Activated naive CD8-positive, alpha-beta T cell treated with anti-CD3 and anti-CD28 coated beads, Interleukin-2, amount 50 U/mL, for 24 hours (primary cell): Measurements from ENCODE around the gene C12orf56.
A peak's percentile ranks its signal among the peaks of the same experiment; 100 is the strongest.
"Not testable (repeated sequence)": the region's sequence is repeated elsewhere in the genome, so short reads cannot be mapped to it uniquely, and the experiment has no call there.

ENCODE experiments used
- ATAC-seq: fragments of 150-1000 bp; cut with Tn5 transposase; one replicate; pipeline ENCODE4 v1.10.0; 2021
- DNase-seq: peaks from one replicate; pipeline ENCODE4 v3.0.0; 2021
- H3K27ac Mint-ChIP-seq: one replicate; pipeline ENCODE4 v1.8.0; 2021; ENCODE audit warnings: mild to moderate bottlenecking, mixed read lengths
- H3K27me3 Mint-ChIP-seq: one replicate; pipeline ENCODE4 v1.8.0; 2021; ENCODE audit warnings: mixed read lengths
- H3K36me3 Mint-ChIP-seq: one replicate; pipeline ENCODE4 v1.8.0; 2021; ENCODE audit warnings: low read depth, mixed read lengths
- H3K4me1 Mint-ChIP-seq: one replicate; pipeline ENCODE4 v1.8.0; 2021; ENCODE audit warnings: mixed read lengths
- H3K4me3 Mint-ChIP-seq: one replicate; pipeline ENCODE4 v1.8.0; 2021; ENCODE audit warnings: mild to moderate bottlenecking, moderate library complexity, mixed read lengths
- H3K9me3 Mint-ChIP-seq: one replicate; pipeline ENCODE4 v1.8.0; 2021; ENCODE audit warnings: mixed read lengths

C12orf56 gene

DNA sequence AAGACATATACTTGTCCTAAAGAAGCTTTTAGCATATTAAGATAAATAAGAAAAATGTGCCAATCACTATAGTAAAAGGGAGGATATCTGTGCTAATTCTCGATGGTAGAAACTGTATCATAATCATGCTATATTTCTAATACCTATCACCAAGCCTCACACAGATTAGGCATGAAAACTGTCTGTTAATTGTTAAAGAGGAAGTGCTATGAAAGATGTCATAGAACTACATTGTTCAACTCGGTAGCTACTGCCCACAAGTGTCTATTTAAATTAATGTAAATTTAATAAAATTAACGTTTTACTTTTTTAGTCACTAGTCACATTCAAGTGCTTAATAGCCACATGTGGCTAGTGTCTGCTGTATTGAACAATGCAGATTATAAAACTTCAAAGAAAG is 90.9 kb downstream of the C12orf56 start:
- Mint-ChIP-seq H3K4me1 (peaks cover 6% of the 10 kb centered on the region), H3K9me3 (no peaks in the 10 kb centered on the region), H3K36me3 (no peaks in the 10 kb centered on the region), H3K27me3 (peaks cover 15% of the 10 kb centered on the region), H3K4me3 (no peak overlapping the region), H3K27ac (no peak overlapping the region)
- DNase-seq: no peak
- ATAC-seq: no peak

DNA sequence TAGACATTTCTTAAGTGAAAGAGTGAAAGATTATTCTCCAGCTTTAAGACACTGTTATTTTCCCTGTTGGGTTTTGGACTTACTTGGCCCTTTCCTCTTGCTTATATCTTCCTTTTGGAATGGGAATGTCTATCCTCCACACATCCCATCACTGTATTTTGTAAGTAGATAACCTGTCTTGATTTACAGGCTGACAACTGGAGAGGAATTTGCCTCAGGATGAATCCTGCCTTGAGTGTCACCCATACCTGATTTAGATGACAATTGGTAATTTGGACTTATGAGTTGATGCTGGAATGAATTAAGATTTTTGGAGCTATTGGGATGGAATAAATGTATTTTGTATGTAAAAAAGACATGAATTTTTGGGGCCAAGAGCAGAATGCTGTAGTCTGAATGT is 94.3 kb downstream of the C12orf56 start:
- H3K9me3 Mint-ChIP-seq: no peaks in the 10 kb centered on the region

DNA sequence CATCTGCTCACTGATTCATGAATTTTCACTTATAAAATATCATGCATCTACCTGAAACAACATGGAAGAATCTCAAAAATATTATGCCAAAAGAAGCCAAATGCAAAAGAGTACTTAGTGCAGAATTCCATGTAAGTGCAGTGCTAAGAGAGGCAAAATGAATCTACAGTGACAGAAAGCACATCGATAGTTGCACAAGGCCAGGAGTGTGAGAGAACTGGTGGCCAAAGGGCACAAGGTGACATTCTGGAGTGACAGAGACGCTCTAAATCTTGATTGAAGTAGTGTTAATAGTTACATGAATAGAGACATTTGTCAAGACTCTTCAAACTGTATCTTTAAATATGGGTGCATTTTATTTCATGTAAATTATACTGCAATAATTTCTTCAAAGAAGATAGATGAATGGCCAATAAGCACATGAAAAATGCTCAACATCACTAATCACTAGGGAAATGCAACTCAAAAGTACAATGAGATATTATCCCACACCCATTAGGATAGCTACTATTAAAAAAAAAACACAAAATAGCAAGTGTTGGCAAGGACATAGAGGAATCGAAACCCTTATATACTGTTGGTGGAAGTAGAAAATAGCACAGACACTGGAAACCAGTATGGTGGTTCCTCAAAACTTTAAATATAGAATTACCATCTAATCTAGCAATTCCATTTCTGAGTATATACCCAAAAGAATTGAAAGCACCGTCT is 96.7 kb downstream of the C12orf56 start:
- Mint-ChIP-seq H3K27ac (no peak overlapping the region), H3K4me3 (no peak overlapping the region)
- no peak for DNase-seq

More for the DNA sequence above, 94.3 kb downstream of the C12orf56 start:
- peaks cover 13% of the 10 kb centered on the region for H3K4me1 Mint-ChIP-seq
- no peak overlapping the region for H3K4me3 Mint-ChIP-seq
- no peak overlapping the region for H3K27ac Mint-ChIP-seq
- no peak for ATAC-seq
- no peaks in the 10 kb centered on the region for H3K36me3 Mint-ChIP-seq
- H3K27me3 Mint-ChIP-seq: peaks cover 18% of the 10 kb centered on the region
- DNase-seq: no peak

DNA sequence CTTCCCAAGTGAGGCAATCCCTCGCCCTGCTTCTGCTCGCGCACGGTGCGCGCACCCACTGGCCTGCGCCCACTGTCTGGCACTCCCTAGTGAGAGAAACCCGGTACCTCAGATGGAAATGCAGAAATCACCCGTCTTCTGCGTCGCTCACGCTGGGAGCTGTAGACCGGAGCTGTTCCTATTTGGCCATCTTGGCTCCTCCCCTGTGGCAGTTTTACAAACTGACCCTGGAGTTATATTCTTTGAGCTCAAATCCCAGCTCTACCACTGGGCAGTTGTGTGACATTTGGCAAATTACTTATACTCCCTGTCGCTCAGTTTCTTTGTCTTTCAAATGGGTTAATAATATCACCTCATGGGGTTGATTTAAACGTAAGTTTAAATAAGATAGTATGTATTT is 97.4 kb downstream of the C12orf56 start:
- ATAC-seq, H3K36me3 Mint-ChIP-seq, H3K9me3 Mint-ChIP-seq, DNase-seq, H3K4me3 Mint-ChIP-seq, H3K27ac Mint-ChIP-seq: not testable (repeated sequence)
- H3K4me1 Mint-ChIP-seq: peaks cover 13% of the 10 kb centered on the region
- peaks cover 14% of the 10 kb centered on the region for H3K27me3 Mint-ChIP-seq

More for the DNA sequence above, 96.7 kb downstream of the C12orf56 start:
- Mint-ChIP-seq H3K36me3 (no peaks in the 10 kb centered on the region), H3K9me3 (no peaks in the 10 kb centered on the region), H3K27me3 (peaks cover 14% of the 10 kb centered on the region), H3K4me1 (peaks cover 13% of the 10 kb centered on the region)
- ATAC-seq: no peak

DNA sequence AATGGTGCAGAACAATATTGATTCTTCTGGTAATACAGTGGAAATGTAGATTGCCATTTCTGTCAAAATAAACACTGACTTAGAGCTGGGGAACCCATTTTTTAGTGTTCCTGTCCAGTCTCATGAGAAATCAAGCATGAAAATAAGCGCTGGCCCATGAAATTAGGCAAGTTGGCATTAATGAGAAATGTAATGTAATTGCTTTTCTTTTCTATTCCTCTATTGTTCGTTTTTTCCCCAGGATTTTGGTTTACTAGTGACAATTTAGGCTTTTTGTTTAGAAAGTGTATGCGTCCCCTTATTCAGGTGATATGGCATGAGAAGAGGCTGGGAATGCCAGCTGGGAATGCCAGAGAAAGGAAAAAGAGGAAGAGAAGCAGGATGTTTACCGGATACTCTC is 104.0 kb downstream of the C12orf56 start:
- no peaks in the 10 kb centered on the region for H3K36me3 Mint-ChIP-seq
- ATAC-seq (no peak), DNase-seq (no peak)
- H3K4me1 Mint-ChIP-seq: no peaks in the 10 kb centered on the region
- no peaks in the 10 kb centered on the region for H3K9me3 Mint-ChIP-seq
- no peaks in the 10 kb centered on the region for H3K27me3 Mint-ChIP-seq
- H3K27ac Mint-ChIP-seq: no peak overlapping the region
- no peak overlapping the region for H3K4me3 Mint-ChIP-seq

DNA sequence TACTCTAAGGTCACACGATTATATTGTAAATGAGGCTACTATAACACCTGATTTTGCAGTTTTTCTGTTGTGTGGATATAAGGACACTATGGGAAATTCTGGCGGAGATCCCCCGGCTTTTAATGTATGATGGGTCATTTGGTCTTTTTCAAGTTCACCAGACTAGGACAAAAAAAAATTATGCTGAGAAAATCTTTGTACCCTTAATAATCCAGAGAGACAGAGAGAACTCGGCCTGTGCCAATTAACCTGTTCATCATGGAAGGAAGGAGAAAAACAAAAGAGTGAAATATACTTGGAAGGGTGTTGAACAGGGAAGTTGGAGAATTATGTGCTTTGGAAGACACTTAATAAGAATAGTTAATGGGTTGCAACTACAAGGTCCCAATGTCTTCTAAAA is 106.3 kb downstream of the C12orf56 start:
- Mint-ChIP-seq H3K4me1 (no peaks in the 10 kb centered on the region), H3K4me3 (no peak overlapping the region), H3K27me3 (no peaks in the 10 kb centered on the region), H3K27ac (no peak overlapping the region), H3K9me3 (no peaks in the 10 kb centered on the region), H3K36me3 (no peaks in the 10 kb centered on the region)
- ATAC-seq (no peak), DNase-seq (no peak)

DNA sequence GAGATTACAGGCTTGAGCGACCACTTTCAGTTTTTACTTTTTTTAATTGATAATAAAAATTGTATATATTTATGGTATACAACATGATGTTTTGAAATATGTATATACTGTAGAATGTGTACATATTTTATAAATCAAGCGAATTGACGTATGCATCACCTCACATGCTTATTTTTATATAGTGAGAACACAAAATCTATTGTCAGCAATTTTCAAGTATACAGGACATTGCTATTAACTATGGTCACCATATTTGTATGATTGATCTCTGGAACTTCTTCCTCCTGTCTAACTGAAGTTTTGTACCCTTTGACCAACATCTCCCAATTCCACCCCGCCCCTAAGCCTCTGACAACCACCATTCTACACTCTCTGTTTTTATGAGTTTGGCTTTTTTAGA is 112.1 kb downstream of the C12orf56 start:
- no peaks in the 10 kb centered on the region for H3K4me1 Mint-ChIP-seq
- DNase-seq (no peak), ATAC-seq (no peak)
- H3K4me3 Mint-ChIP-seq: no peak overlapping the region
- H3K27ac Mint-ChIP-seq: no peak overlapping the region
- H3K36me3 Mint-ChIP-seq: no peaks in the 10 kb centered on the region
- peaks cover 3% of the 10 kb centered on the region for H3K27me3 Mint-ChIP-seq
- no peaks in the 10 kb centered on the region for H3K9me3 Mint-ChIP-seq

DNA sequence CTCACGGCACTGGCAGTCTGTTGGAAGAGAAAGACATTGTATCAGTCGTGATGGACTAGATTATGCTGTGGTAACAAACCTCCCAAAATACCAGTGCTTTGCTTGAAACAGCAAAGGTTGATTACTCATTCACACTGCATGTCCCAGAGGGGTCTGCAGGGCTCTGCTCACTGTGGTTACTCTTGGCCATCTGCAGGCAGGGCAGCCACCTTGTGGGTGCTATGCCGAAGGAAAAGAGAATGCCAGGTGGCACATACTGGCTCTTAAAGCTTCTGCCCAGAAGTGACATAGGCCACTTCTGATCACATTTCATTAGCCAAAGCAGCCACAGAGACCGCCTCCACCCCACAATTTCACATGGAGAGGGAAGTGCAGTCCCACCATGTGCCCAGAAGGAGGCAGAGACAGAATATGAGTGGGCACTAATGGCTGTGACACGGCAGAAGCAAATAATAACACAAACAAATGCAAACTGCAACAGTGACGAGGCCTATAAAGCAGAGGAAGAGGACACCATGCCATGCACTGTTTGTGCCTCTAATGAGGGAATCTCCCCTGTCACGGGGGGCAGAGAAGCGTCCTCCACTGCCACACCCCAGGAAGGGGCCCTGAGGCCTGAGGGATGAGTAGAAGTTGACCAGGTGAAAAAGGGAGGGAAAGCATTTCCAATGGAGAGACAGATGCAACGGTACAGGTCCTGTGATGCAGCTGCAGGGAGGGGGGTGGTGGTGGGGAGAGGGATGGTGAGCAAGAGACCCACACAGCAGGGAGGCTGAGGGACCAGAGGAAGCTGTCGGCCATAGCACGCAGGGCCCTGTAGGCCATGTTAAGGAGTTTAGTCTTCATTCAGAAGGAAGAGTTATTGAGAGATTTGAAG is 116.8 kb downstream of the C12orf56 start:
- Mint-ChIP-seq H3K4me3 (no peak overlapping the region), H3K27ac (no peak overlapping the region), H3K9me3 (no peaks in the 10 kb centered on the region), H3K27me3 (peaks cover 3% of the 10 kb centered on the region), H3K36me3 (no peaks in the 10 kb centered on the region), H3K4me1 (no peaks in the 10 kb centered on the region)
- ATAC-seq (peak; percentile 43), DNase-seq (no peak)

DNA sequence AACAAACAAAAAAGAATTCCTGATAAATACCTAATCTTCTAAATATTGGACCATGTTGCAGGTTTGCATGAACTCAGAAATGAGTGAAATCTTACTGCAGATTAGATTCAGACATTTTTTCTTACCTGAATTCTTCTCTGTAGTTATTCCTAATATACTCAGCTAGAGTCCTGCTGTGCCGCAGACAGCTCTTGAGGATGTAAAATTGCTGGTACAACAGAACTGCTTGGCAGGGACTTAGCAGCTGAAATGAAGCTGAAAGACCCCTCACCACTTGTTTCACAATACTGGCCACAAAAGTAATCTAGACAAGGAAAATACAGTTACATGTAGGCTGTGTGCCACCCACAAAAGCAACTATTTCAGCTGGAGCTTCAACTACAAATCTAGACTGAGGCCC is 120.1 kb downstream of the C12orf56 start:
- no peak for DNase-seq
- no peak overlapping the region for H3K4me3 Mint-ChIP-seq
- H3K27ac Mint-ChIP-seq: no peak overlapping the region
- ATAC-seq: no peak
- H3K36me3 Mint-ChIP-seq: no peaks in the 10 kb centered on the region
- H3K27me3 Mint-ChIP-seq: no peaks in the 10 kb centered on the region
- no peaks in the 10 kb centered on the region for H3K9me3 Mint-ChIP-seq
- H3K4me1 Mint-ChIP-seq: no peaks in the 10 kb centered on the region

DNA sequence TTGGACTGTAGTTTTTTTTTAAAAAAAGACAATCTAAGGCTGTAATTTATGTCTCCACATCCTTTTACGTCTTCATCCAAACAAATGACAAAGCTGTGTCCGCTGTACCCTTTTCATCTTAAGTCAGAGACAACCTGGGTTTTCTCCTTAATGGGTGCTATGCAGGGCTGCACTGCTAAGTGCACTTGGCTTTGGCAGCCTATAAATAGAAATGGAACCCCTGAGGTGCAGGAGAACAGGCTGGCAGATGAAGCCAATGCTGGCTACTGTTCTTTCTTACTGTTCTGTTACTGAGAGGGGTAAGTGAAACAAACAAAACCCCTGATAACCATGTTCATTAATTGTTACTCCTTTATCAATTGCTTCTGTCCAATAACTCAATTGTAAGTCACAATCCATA is 121.4 kb downstream of the C12orf56 start:
- DNase-seq (no peak), ATAC-seq (no peak)
- Mint-ChIP-seq H3K27ac (no peak overlapping the region), H3K9me3 (no peaks in the 10 kb centered on the region), H3K4me1 (no peaks in the 10 kb centered on the region), H3K27me3 (no peaks in the 10 kb centered on the region), H3K4me3 (no peak overlapping the region), H3K36me3 (no peaks in the 10 kb centered on the region)

DNA sequence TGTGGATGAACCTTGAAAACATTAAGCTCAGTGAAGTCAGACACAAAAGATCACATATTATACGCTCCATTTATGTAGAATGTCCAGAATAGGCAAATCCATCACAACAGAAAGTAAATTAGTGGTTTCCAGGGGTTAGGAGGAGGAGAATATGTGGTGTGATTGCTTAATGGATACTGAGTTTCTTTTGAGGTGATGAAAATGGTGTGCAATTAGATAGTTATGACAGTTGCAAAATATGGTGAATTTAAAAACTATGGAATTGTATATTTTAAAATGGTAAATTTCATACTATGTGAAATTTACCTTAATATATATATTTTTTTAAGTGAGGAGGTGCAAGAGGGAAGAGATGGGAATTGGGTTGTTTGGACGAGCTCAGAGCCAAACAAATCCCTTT is 122.1 kb downstream of the C12orf56 start:
- DNase-seq (no peak), ATAC-seq (no peak)
- Mint-ChIP-seq H3K4me1 (no peaks in the 10 kb centered on the region), H3K27me3 (no peaks in the 10 kb centered on the region), H3K27ac (no peak overlapping the region), H3K4me3 (no peak overlapping the region), H3K36me3 (no peaks in the 10 kb centered on the region), H3K9me3 (no peaks in the 10 kb centered on the region)

DNA sequence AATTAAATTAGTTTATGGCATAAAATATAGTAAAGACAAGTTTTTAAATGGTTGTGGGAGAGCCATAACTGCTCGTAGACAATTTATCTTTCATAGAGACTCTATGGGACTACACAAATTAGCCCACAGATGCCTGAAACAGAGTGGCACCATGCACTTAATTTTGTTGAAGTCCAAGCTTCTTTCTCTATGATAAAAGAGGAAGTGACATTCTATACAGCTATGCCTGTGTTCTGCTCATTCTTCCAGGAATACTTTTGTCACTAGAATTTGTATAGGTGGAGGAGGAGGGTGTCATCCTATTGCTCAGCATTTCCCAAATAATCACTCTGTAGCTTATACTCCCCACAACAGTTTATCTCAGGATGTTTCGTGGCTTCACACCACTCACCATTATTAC is 124.7 kb downstream of the C12orf56 start:
- Mint-ChIP-seq H3K27me3 (no peaks in the 10 kb centered on the region), H3K27ac (no peak overlapping the region), H3K4me3 (no peak overlapping the region), H3K36me3 (no peaks in the 10 kb centered on the region), H3K9me3 (no peaks in the 10 kb centered on the region), H3K4me1 (no peaks in the 10 kb centered on the region)
- peak; percentile 28 for ATAC-seq
- DNase-seq: no peak

DNA sequence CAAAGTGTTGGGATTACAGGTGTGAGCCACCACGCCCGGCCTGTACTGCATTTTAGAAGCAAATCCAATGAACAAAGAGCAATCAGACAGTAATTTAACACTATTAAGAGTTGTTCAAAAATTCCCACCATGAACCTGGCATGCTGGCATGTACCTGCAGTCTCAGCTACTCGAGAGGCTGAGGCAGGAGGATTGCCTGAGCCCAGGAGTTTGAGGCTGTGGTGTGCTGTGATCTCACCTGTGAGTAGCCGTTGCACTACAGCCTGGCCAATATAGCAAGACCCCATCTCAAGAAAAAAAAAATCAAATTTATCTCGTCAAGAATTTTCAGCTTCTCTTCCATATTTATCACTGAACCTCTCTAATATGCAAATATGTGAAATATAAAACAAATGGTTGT is 128.7 kb downstream of the C12orf56 start:
- Mint-ChIP-seq H3K36me3 (no peaks in the 10 kb centered on the region), H3K9me3 (no peaks in the 10 kb centered on the region), H3K4me1 (no peaks in the 10 kb centered on the region), H3K27ac (no peak overlapping the region), H3K27me3 (no peaks in the 10 kb centered on the region), H3K4me3 (no peak overlapping the region)
- DNase-seq (no peak), ATAC-seq (no peak)

DNA sequence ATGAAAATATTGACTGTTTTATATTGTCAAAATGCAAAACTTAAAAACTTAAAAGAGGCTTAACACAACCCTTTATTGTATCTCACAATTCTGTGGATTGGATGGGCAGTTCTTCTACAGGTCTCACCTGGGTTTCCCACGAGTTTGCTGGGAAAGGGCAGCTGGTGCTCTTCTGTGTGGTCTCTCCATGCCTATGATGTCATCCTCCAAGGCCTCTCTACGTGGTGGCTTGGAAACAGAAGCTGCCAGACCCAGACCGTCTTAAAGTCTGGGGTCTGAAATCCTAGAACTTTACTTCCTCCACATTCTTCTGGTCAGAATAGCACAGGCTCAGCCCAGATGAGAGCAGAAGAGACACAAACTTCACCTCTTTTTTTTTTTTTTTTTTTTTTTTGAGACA is 132.0 kb downstream of the C12orf56 start:
- Mint-ChIP-seq H3K27me3 (no peaks in the 10 kb centered on the region), H3K4me1 (no peaks in the 10 kb centered on the region), H3K36me3 (no peaks in the 10 kb centered on the region), H3K9me3 (no peaks in the 10 kb centered on the region), H3K27ac (no peak overlapping the region), H3K4me3 (no peak overlapping the region)
- DNase-seq: no peak
- ATAC-seq: no peak

DNA sequence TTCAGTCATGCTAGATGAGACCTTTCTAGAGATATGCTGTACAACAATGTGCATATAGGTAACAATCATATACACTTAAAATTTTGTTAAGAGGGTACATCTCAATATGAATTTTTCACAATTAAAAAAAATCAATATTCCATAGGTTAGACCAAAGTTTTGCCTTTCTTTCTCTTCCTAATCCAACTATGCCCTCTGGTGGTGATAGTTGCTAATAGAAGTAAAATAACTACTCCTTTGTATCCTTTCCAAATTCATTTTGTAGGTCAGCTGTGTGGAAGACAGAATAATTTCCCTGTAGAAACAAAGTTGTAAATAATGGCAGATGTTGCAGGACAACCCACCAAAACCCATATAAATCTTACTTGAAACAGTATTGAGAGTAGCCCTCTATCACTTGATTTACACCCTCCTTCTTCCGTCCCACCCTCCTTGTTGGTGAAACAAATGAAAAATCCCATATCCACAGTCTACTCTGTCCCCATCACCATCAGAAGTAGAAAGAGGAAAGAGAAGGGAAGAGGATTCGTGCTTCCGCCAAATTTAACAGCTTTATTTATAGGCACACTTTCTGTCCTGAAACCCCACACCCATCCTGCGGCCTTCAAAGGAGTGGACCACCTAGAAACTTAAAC is 134.3 kb downstream of the C12orf56 start:
- no peaks in the 10 kb centered on the region for H3K27me3 Mint-ChIP-seq
- DNase-seq (no peak), ATAC-seq (no peak)
- no peaks in the 10 kb centered on the region for H3K4me1 Mint-ChIP-seq
- no peak overlapping the region for H3K27ac Mint-ChIP-seq
- no peaks in the 10 kb centered on the region for H3K36me3 Mint-ChIP-seq
- H3K4me3 Mint-ChIP-seq: no peak overlapping the region
- H3K9me3 Mint-ChIP-seq: no peaks in the 10 kb centered on the region
